CD14-positive monocyte (primary cell): ENCODE measurements around the gene RDH14. TPM values are rescaled to one million over a fixed set of nuclear protein-coding genes. Genes with fewer than 3 reads are reported as not detected.

Experiments
- DNase-seq, 3 donors: peaks; one replicate each; pipeline ENCODE4 v3.0.0-alpha.2; 2011 to 2022
- H2AFZ ChIP-seq: 2 replicates; pipeline ENCODE4 v1.6.0; 2012; ENCODE audit warnings: mild to moderate bottlenecking, low read depth, low read length, inconsistent platforms; ENCODE audit not compliant: insufficient read depth, poor library complexity, severe bottlenecking
- H3K27ac ChIP-seq, 2 donors: 1 replicate in 1 of 2; 2 replicates in 1 of 2; pipeline ENCODE4 v1.5.1; 2012 to 2013; ENCODE audit warnings: low read length in 2 of 2, control low read depth in 1 of 2, inconsistent platforms in 1 of 2, low read depth in 1 of 2, mild to moderate bottlenecking in 1 of 2
- H3K27me3 ChIP-seq, 2 donors: one replicate each; pipeline versions ENCODE4 v1.6.0 to v1.6.1; 2011 to 2013; ENCODE audit warnings: low read length in 2 of 2; ENCODE audit not compliant: control insufficient read depth in 2 of 2, insufficient read depth in 2 of 2
- H3K36me3 ChIP-seq, 2 donors: replicated peaks in 1 of 2; 1 replicate in 1 of 2; 2 replicates in 1 of 2; pipeline versions ENCODE4 v1.5.1 to v1.6.1; 2012 to 2013; ENCODE audit warnings: low read length in 2 of 2, control low read depth in 1 of 2, inconsistent platforms in 1 of 2, mild to moderate bottlenecking in 1 of 2; ENCODE audit not compliant: insufficient read depth in 2 of 2, control insufficient read depth in 1 of 2
- H3K4me1 ChIP-seq, 2 donors: 1 replicate in 1 of 2; 2 replicates in 1 of 2; pipeline versions ENCODE4 v1.5.1 to v1.6.1; 2012 to 2013; ENCODE audit warnings: low read length in 2 of 2, control low read depth in 1 of 2, inconsistent platforms in 1 of 2, mild to moderate bottlenecking in 1 of 2, moderate library complexity in 1 of 2; ENCODE audit not compliant: insufficient read depth in 2 of 2, control insufficient read depth in 1 of 2
- H3K4me2 ChIP-seq: replicated peaks from 2 replicates; pipeline ENCODE3; 2012; ENCODE audit warnings: low read length, moderate library complexity, mild to moderate bottlenecking; ENCODE audit not compliant: poor library complexity, severe bottlenecking; ENCODE audit errors: extremely low read depth
- H3K4me3 ChIP-seq, 3 experiments: fragments of 200-600 bp in 1 of 3; sonication (generic) in 1 of 3; replicated peaks in 1 of 3; 1 replicate in 2 of 3; 2 replicates in 1 of 3; pipeline ENCODE4 v1.5.1; 2011 to 2013; ENCODE audit warnings: low read length in 3 of 3, mild to moderate bottlenecking in 3 of 3, control low read depth in 2 of 3, low read depth in 2 of 3, inconsistent platforms in 1 of 3, moderate library complexity in 1 of 3
- H3K79me2 ChIP-seq: 2 replicates; pipeline ENCODE4 v1.6.0; 2012; ENCODE audit warnings: mild to moderate bottlenecking, control low read depth, inconsistent platforms, low read length, moderate library complexity; ENCODE audit not compliant: insufficient read depth
- H3K9ac ChIP-seq: 2 replicates; pipeline ENCODE4 v1.6.0; 2017; ENCODE audit warnings: low read length, mild to moderate bottlenecking; ENCODE audit not compliant: insufficient read depth, poor library complexity, severe bottlenecking
- H3K9me3 ChIP-seq, 2 donors: replicated peaks in 1 of 2; 1 replicate in 1 of 2; 2 replicates in 1 of 2; pipeline versions ENCODE4 v1.5.1 to v1.6.1; 2012 to 2013; ENCODE audit warnings: low read length in 2 of 2, control low read depth in 1 of 2; ENCODE audit not compliant: control insufficient read depth in 1 of 2, insufficient read depth in 1 of 2
- H4K20me1 ChIP-seq: 2 replicates; pipeline ENCODE4 v1.6.0; 2012; ENCODE audit warnings: mild to moderate bottlenecking, low read length, control low read depth, moderate library complexity; ENCODE audit not compliant: insufficient read depth
- H3K27ac Mint-ChIP-seq, 7 donors: one replicate each; pipeline ENCODE4 v1.8.0; 2020; ENCODE audit warnings: mild to moderate bottlenecking in 7 of 7, mixed read lengths in 7 of 7, moderate library complexity in 6 of 7, inconsistent platforms in 2 of 7
- H3K27me3 Mint-ChIP-seq, 3 donors: one replicate each; pipeline ENCODE4 v1.8.0; 2021 to 2022; ENCODE audit warnings: low read depth in 3 of 3, mild to moderate bottlenecking in 3 of 3, mixed read lengths in 3 of 3, moderate library complexity in 3 of 3, inconsistent platforms in 1 of 3
- H3K36me3 Mint-ChIP-seq, 2 donors: one replicate each; pipeline ENCODE4 v1.8.0; 2020; ENCODE audit warnings: mixed read lengths in 2 of 2, inconsistent platforms in 1 of 2, mild to moderate bottlenecking in 1 of 2
- H3K4me1 Mint-ChIP-seq: one replicate; pipeline ENCODE4 v1.8.0; 2020; ENCODE audit warnings: mild to moderate bottlenecking, mixed read lengths
- H3K4me3 Mint-ChIP-seq, 2 donors: one replicate each; pipeline ENCODE4 v1.8.0; 2020; ENCODE audit warnings: mild to moderate bottlenecking in 2 of 2, mixed read lengths in 2 of 2, moderate library complexity in 1 of 2
- H3K9me3 Mint-ChIP-seq, 7 donors: one replicate each; pipeline ENCODE4 v1.8.0; 2020 to 2022; ENCODE audit warnings: mixed read lengths in 7 of 7, mild to moderate bottlenecking in 6 of 7, moderate library complexity in 6 of 7, inconsistent platforms in 2 of 7
- WGBS: methylation state at CpG from one replicate; pipeline ENCODE4 v1.1.5; 2013; ENCODE audit warnings: missing lambda C conversion rate; ENCODE audit not compliant: insufficient coverage; 5-methylcytosine and 5-hydroxymethylcytosine counted together
- intact Hi-C, 2 donors: fragments of 100-400 bp; cut with micrococcal nuclease; formaldehyde crosslinking; loops; one replicate each; pipeline versions ENCODE4 v1.15.0 to v1.15.1; 2023
- polyA plus RNA-seq, 3 donors: library from polyadenylated mRNA; depleted of rRNA in 1 of 3; unstranded in 2 of 3; stranded (reverse) in 1 of 3; fragments of 300-500 nt in 2 of 3; fragments of >200 nt in 1 of 3; fragmentation: Illumina TruSeq in 2 of 3; gene quantifications; 1 replicate in 2 of 3; 2 replicates in 1 of 3; pipeline ENCODE4 v1.2.3, GENCODE V29; 2012 to 2021
- TF ChIP-seq, protein P1 (sequence below): fragments of 200-600 bp; IDR thresholded peaks from one replicate; pipeline ENCODE4 v1.8.0; 2022; ENCODE audit warnings: antibody characterized with exemption, mild to moderate bottlenecking

Gene RDH14
- polyA plus RNA-seq, 3 donors, result 5.5 to 16.3 (median 14.3) TPM

DNA sequence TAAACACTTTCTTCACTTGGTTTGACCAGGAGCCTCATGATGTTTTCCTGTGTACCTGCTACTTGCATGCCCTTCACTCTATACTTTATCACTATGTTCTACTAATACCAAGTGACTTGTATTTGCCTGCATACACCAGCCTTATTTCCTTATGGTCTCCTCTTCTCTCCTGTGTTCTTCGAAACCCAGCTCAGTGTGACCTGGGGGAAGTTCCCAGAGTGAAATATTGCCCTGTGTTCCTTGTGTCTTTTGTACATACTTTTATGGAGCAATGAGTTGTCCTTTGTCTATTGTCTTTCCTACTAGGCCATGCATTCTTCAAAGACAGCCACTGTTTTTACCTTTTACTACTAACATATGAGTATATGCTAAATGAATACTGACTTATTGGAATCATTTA lies 28.3 kb upstream of the RDH14 start:
- H3K4me3 ChIP-seq, result no peak overlapping the region
- no CpG with 5 or more reads among the region's 1 CpG for WGBS
- Mint-ChIP-seq H3K36me3 (no peaks in the 10 kb centered on the region), H3K4me3 (no peak overlapping the region), H3K9me3 (peaks cover 11 to 29% (median 16%) of the 10 kb centered on the region in 7 donors), H3K27me3 (peaks cover 0 to 3% (median 0%) of the 10 kb centered on the region in 3 donors), H3K4me1 (no peaks in the 10 kb centered on the region), H3K27ac (no peak overlapping the region)
- intact Hi-C loops, result no loop called here
- no peak overlapping the region for H3K9ac ChIP-seq
- no peaks in the 10 kb centered on the region for H4K20me1 ChIP-seq
- no peak overlapping the region for H3K27ac ChIP-seq
- no peaks in the 10 kb centered on the region for H3K36me3 ChIP-seq
- no peaks in the 10 kb centered on the region for H3K79me2 ChIP-seq
- no peak overlapping the region for H3K4me2 ChIP-seq
- no peak for DNase-seq
- H3K4me1 ChIP-seq, result no peaks in the 10 kb centered on the region
- TF ChIP-seq, protein P1, sequence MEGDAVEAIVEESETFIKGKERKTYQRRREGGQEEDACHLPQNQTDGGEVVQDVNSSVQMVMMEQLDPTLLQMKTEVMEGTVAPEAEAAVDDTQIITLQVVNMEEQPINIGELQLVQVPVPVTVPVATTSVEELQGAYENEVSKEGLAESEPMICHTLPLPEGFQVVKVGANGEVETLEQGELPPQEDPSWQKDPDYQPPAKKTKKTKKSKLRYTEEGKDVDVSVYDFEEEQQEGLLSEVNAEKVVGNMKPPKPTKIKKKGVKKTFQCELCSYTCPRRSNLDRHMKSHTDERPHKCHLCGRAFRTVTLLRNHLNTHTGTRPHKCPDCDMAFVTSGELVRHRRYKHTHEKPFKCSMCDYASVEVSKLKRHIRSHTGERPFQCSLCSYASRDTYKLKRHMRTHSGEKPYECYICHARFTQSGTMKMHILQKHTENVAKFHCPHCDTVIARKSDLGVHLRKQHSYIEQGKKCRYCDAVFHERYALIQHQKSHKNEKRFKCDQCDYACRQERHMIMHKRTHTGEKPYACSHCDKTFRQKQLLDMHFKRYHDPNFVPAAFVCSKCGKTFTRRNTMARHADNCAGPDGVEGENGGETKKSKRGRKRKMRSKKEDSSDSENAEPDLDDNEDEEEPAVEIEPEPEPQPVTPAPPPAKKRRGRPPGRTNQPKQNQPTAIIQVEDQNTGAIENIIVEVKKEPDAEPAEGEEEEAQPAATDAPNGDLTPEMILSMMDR, result no peak
- peaks cover 8 to 28% of the 10 kb centered on the region in 2 donors for H3K9me3 ChIP-seq
- H3K27me3 ChIP-seq, result no peaks in the 10 kb centered on the region
- H2AFZ ChIP-seq, result no peak overlapping the region

DNA sequence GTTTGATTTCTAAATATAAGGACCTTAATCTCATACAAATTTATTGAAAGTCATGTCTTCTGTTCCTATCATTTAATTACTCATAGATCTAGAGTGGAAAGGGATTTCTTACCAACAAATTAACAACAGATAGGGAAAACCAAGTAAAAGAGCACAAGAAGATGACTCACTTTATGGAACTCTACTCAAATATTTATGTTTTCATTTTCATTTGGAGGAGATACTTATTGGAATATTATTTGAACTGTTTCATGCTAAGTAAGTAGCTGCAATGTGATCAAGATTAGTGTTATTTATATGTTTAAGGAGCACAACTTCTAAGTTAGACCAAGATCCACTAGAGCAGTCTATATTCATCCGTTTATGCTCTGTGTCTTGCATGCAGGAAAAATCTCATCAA lies 27.6 kb upstream of the RDH14 start:
- H3K4me1 Mint-ChIP-seq, result no peaks in the 10 kb centered on the region
- H3K36me3 Mint-ChIP-seq, result no peaks in the 10 kb centered on the region
- H3K27me3 Mint-ChIP-seq, result peaks cover 0 to 5% (median 0%) of the 10 kb centered on the region in 3 donors
- H3K4me1 ChIP-seq, result no peaks in the 10 kb centered on the region
- no peak for DNase-seq
- no peaks in the 10 kb centered on the region for H3K27me3 ChIP-seq
- no peaks in the 10 kb centered on the region for H4K20me1 ChIP-seq
- peaks cover 10 to 30% of the 10 kb centered on the region in 2 donors for H3K9me3 ChIP-seq
- H3K9me3 Mint-ChIP-seq, result peaks cover 8 to 29% (median 17%) of the 10 kb centered on the region in 7 donors
- no peaks in the 10 kb centered on the region for H3K79me2 ChIP-seq
- H3K27ac ChIP-seq, result no peak overlapping the region
- H2AFZ ChIP-seq, result no peak overlapping the region
- no peaks in the 10 kb centered on the region for H3K36me3 ChIP-seq
- no peak overlapping the region for H3K9ac ChIP-seq
- H3K27ac Mint-ChIP-seq, result no peak overlapping the region
- TF ChIP-seq, protein P1, result no peak
- H3K4me2 ChIP-seq, result no peak overlapping the region
- no peak overlapping the region for H3K4me3 Mint-ChIP-seq
- intact Hi-C loops, result no loop called here
- no peak overlapping the region for H3K4me3 ChIP-seq
- WGBS, result no CpG with 5 or more reads among the region's 1 CpG
